ENCODE results near the gene B4GALT6.

Gene B4GALT6

DNA sequence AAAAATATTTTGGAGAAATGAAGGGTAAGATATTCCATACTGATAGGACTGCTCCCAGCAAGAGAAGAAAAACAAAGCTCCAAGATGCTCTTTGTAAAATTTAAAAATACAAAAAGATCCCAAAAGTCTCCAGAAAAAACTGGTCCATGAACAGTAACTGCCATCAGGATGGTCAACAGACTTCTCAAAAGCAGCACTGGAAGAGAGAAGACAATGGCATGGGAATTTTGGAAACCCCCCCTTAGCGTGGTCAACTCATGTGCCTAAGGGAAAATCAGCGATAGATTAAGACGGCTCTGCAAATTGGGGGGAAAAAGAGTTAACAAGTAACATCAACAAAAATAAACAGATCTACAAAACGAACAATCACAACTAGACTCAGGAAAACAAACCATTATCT lies 23.6 kb downstream of the B4GALT6 start:
- Histone ChIP-seq H3K9me3 (no peaks in the 10 kb centered on the region), H3K4me1 (no peaks in the 10 kb centered on the region), H3K27me3 (no peaks in the 10 kb centered on the region), H3K36me3 (no peaks in the 10 kb centered on the region), H3K4me3 (ENCODE audit: low read depth, low read length) (no peak overlapping the region)
- TF ChIP-seq, protein P1, sequence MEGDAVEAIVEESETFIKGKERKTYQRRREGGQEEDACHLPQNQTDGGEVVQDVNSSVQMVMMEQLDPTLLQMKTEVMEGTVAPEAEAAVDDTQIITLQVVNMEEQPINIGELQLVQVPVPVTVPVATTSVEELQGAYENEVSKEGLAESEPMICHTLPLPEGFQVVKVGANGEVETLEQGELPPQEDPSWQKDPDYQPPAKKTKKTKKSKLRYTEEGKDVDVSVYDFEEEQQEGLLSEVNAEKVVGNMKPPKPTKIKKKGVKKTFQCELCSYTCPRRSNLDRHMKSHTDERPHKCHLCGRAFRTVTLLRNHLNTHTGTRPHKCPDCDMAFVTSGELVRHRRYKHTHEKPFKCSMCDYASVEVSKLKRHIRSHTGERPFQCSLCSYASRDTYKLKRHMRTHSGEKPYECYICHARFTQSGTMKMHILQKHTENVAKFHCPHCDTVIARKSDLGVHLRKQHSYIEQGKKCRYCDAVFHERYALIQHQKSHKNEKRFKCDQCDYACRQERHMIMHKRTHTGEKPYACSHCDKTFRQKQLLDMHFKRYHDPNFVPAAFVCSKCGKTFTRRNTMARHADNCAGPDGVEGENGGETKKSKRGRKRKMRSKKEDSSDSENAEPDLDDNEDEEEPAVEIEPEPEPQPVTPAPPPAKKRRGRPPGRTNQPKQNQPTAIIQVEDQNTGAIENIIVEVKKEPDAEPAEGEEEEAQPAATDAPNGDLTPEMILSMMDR (IDR thresholded peaks at IDR 0.05; ENCODE audit: low read depth, low read length) = no peak
- no peak for DNase-seq

DNA sequence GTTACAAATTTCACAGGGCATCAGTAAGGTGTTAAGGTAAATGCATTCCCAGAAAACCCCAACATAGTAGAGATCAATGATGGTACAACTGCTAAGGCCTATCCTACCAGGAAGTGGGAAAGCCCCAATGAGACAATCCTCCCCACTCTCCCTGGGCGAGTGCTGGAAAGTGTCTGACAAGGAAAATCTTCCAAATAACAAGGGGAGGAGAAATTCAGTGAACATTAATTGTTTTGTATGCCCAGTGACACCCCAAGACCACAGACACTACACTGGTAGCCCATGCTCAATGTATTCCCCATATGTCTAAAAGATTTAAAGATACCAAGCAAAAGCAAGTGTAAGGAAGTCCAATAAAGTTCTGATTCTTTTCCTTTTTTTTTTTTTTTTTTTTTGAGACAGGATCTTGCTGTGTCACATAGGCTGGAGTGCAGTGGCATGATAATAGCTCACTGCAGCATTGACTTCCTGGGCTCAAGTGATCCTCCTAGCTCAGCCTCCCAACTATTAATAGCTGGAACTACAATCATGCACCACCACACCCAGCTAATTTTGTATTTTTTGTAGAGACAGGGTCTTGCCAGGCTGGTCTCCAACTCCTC lies 24.7 kb downstream of the B4GALT6 start:
- Histone ChIP-seq H3K36me3 (no peaks in the 10 kb centered on the region), H3K9me3 (no peaks in the 10 kb centered on the region), H3K4me3 (ENCODE audit: low read depth, low read length) (no peak overlapping the region), H3K27me3 (no peaks in the 10 kb centered on the region), H3K4me1 (no peaks in the 10 kb centered on the region)
- DNase-seq = no peak
- TF ChIP-seq, protein P1 (IDR thresholded peaks at IDR 0.05; ENCODE audit: low read depth, low read length) = no peak

DNA sequence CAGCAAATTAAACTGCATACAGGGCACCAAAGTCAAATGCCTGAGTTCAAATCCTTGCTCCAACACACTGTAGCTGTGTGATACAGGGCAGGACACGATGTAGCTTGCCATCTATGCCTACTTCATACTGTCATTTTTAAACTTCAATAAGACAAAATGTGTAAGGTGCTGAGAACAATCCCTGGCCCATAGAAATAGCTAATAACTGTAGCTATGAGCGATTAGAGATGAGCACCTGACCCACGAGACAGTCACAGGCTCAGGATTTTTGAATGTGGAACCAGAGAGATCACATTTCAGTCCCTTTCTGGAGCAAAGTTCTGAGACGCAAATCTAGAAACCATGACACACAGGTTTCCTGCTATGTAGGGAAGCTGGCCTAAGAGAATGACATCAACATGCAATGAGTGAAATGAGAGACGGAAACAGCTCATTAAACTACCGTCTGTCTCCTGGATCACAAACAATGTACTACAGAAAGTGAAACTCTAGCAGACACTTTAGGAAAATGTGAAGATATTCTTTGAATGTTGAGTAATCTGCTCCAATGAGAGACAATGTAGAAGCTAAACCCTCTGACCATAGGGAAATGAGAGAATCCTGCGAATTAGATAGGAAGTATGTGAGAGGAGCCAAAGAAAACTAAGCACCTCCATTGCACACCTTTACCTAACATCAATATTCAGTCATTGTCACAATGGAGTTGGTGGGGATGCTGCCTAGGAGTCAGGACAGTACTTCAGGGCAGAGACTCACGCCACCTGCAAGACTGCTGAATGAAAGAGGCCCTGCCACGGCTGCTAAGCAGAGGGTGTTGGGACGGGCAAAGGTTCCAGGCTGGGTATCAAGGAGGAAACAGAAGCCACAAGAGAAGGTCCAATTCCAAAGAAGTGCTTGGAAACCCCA lies 25.5 kb downstream of the B4GALT6 start:
- H3K36me3 ChIP-seq = no peaks in the 10 kb centered on the region
- TF ChIP-seq, protein P1 (IDR thresholded peaks at IDR 0.05; ENCODE audit: low read depth, low read length) = no peak
- no peaks in the 10 kb centered on the region for H3K27me3 ChIP-seq
- no peak for DNase-seq
- H3K4me1 ChIP-seq = no peaks in the 10 kb centered on the region
- H3K9me3 ChIP-seq = no peaks in the 10 kb centered on the region
- H3K4me3 ChIP-seq (ENCODE audit: low read depth, low read length) = no peak overlapping the region

DNA sequence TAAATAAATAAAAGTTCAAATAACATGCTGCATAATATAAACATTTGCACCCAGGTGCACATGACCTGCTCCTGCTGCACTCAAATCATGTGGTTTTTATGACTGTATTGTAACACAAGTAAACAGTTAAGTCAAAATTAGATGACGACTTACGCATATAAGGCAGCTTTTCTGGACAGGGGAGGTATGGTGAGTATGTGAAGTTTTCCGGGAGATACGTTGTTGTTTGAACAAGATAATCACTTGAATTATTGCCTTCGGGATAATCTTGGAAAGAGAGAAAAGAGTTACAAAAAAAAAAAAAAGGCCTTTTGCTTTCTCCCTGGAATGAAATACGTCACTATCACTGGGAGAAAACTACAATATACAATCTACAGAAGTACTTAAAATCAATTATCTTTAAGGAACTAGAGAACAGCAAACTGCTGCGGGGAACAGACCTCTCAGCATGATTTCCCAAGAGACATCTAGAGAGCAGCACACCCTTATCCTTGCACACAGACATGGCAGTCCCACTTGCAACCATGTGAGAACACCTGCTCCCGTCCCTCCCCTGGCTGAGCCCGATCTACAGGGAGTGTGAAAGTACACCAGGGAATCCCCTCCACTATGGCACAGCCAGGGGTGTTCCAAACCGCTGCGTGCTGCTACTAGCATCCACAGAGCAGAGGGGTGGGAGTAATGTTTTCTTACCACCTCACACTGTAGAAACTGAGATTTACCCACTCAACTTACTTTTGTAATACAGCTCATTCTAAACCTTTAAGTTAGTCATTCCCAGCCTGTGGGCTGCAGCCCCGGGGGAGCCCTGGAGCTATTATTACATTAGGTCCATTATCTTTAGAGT lies 26.3 kb downstream of the B4GALT6 start:
- Histone ChIP-seq H3K4me1 (no peaks in the 10 kb centered on the region), H3K36me3 (no peaks in the 10 kb centered on the region), H3K4me3 (ENCODE audit: low read depth, low read length) (peak overlapping the region; percentile 25), H3K27me3 (no peaks in the 10 kb centered on the region), H3K9me3 (no peaks in the 10 kb centered on the region)
- TF ChIP-seq, protein P1 (IDR thresholded peaks at IDR 0.05; ENCODE audit: low read depth, low read length) = no peak
- peak; percentile 67 for DNase-seq

DNA sequence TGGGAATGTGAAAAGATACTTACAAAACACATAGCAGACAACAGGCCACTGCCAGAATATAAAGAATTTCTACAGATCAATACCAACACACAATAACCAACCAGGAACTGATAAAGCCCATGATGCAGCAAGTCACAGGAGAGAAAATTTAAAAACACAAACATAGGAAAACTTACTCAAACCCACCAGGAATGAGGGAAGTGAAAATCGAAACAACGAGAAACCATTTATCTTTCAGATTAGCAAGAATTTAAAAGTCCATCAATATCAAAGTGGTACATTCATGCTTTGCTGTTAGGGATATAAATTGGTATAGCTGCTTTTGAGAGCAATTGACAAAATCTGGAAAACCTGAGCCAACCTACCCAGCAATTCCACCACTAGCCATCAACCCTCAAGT lies 27.6 kb downstream of the B4GALT6 start:
- H3K36me3 ChIP-seq = no peaks in the 10 kb centered on the region
- no peak overlapping the region for H3K4me3 ChIP-seq (ENCODE audit: low read depth, low read length)

More for the DNA sequence above, 27.6 kb downstream of the B4GALT6 start:
- H3K9me3 ChIP-seq = no peaks in the 10 kb centered on the region
- H3K4me1 ChIP-seq = no peaks in the 10 kb centered on the region
- no peaks in the 10 kb centered on the region for H3K27me3 ChIP-seq
- TF ChIP-seq, protein P1 (IDR thresholded peaks at IDR 0.05; ENCODE audit: low read depth, low read length) = no peak
- no peak for DNase-seq

Measured in BE2C (cell line).